Bronchial smooth muscle cell (primary cell): ENCODE results near the gene MAZ. TPM values are rescaled to one million over a fixed set of nuclear protein-coding genes. Genes with fewer than 3 reads are reported as not detected.

Source experiments
- total RNA-seq: library from RNA; depleted of rRNA; stranded (reverse); fragments of >200 nt; gene quantifications from 2 replicates; pipeline ENCODE4 v1.2.1, GENCODE V29; 2014

Gene MAZ
- 127 and 202 TPM in 2 replicates for total RNA-seq

GRCh38 chr16:29806099-29806579, at the start of gene MAZ:
Gene MAZ, plus strand, starts transcription at chr16:29806529. Its CDS starts 173 bp downstream, at chr16:29806702.

GRCh38 chr16:29777576-29778350, 28.6 kb upstream of the MAZ start, which contains the start of gene ZG16:
Gene ZG16, plus strand, starts transcription at chr16:29778256. Its CDS starts 1,011 bp downstream, at chr16:29779267.

GRCh38 chr16:29790183-29790948, 16.0 kb upstream of the MAZ start, which contains the start of gene KIF22:
Gene KIF22, plus strand, starts transcription at chr16:29790751. Its CDS starts 9 bp downstream, at chr16:29790760.

GRCh38 chr16:29811896-29812665, 5.8 kb downstream of the MAZ start, which contains the start of gene PRRT2:
Gene PRRT2, plus strand, starts transcription at chr16:29812193. Its CDS starts 862 bp downstream, at chr16:29813055.

GRCh38 chr16:29815793-29816693, 9.7 kb downstream of the MAZ start, which contains the start of gene PAGR1:
Gene PAGR1, plus strand, starts transcription at chr16:29816152. Its CDS starts 374 bp downstream, at chr16:29816526.

GRCh38 chr16:29820271-29820701, 14.0 kb downstream of the MAZ start, which contains the start of gene MVP:
Gene MVP, plus strand, starts transcription at chr16:29820462. Its CDS starts 10,088 bp downstream, at chr16:29830550.

Other genes starting within 250 kb of the MAZ start
- under 0.01 TPM in 1 of 2 replicates, not detected in the other for gene SPN, start 143.3 kb upstream of the MAZ start, total RNA-seq
- gene QPRT, start 127.3 kb upstream of the MAZ start, total RNA-seq, result 26.4 and 41.6 TPM in 2 replicates
- gene C16orf54, start 60.5 kb upstream of the MAZ start, total RNA-seq, result not detected in 2 replicates
- not detected in 2 replicates for gene ZG16, start 28.3 kb upstream of the MAZ start, total RNA-seq
- 6.5 and 14.3 TPM in 2 replicates for gene KIF22, start 15.8 kb upstream of the MAZ start, total RNA-seq
- 1.9 and 4.4 TPM in 2 replicates for gene PRRT2, start 5.7 kb downstream of the MAZ start, total RNA-seq
- gene PAGR1, start 9.6 kb downstream of the MAZ start, total RNA-seq, result 12.1 and 12.3 TPM in 2 replicates
- gene MVP, start 13.9 kb downstream of the MAZ start, total RNA-seq, result 549 and 610 TPM in 2 replicates
- 63.4 and 86.9 TPM in 2 replicates for gene CDIPT, start 56.7 kb downstream of the MAZ start, total RNA-seq
- 5.5 and 7.5 TPM in 2 replicates for gene SEZ6L2, start 93.0 kb downstream of the MAZ start, total RNA-seq
- 2.1 and 6.8 TPM in 2 replicates for gene ASPHD1, start 94.0 kb downstream of the MAZ start, total RNA-seq
- gene KCTD13, start 119.7 kb downstream of the MAZ start, total RNA-seq, result 3.9 and 5.0 TPM in 2 replicates
- 57.5 and 67.9 TPM in 2 replicates for gene TMEM219, start 155.6 kb downstream of the MAZ start, total RNA-seq
- 41.3 and 46.7 TPM in 2 replicates for gene TAOK2, start 167.3 kb downstream of the MAZ start, total RNA-seq
- gene HIRIP3, start 189.1 kb downstream of the MAZ start, total RNA-seq, result 6.6 and 7.6 TPM in 2 replicates
- gene INO80E, start 189.7 kb downstream of the MAZ start, total RNA-seq, result 11.9 and 13.1 TPM in 2 replicates
- 0.16 and 0.34 TPM in 2 replicates for gene DOC2A, start 204.5 kb downstream of the MAZ start, total RNA-seq
- not detected in 2 replicates for gene C16orf92, start 216.7 kb downstream of the MAZ start, total RNA-seq
- gene TLCD3B, start 224.7 kb downstream of the MAZ start, total RNA-seq, result not detected in 2 replicates